Thymus (tissue), 11 donors: ENCODE measurements around the gene GPR32. TPM values are rescaled to one million over a fixed set of nuclear protein-coding genes. Genes with fewer than 3 reads are reported as not detected.
A peak's percentile ranks its signal among the peaks of the same experiment; 100 is the strongest.
"Not testable (repeated sequence)": the region's sequence is repeated elsewhere in the genome, so short reads cannot be mapped to it uniquely, and the experiment has no call there.

ENCODE experiments used
- DNase-seq, 9 donors: peaks; one replicate each; pipeline ENCODE4 v3.0.0-alpha.2; 2013; ENCODE audit warnings: low spot score in 9 of 9, low read depth in 6 of 9, missing footprints in 1 of 9
- H3K27ac ChIP-seq, 2 donors: one replicate each; pipeline ENCODE4 v1.5.1; 2013; ENCODE audit warnings: control low read depth in 1 of 2, low read depth in 1 of 2, low read length in 1 of 2, mild to moderate bottlenecking in 1 of 2, moderate library complexity in 1 of 2
- H3K27me3 ChIP-seq, 2 donors: one replicate each; pipeline ENCODE4 v1.5.1; 2013; ENCODE audit warnings: low read length in 1 of 2; ENCODE audit not compliant: control insufficient read depth in 2 of 2, insufficient read depth in 1 of 2
- H3K36me3 ChIP-seq, 2 donors: one replicate each; pipeline ENCODE4 v1.5.1; 2013; ENCODE audit warnings: low read length in 1 of 2, mild to moderate bottlenecking in 1 of 2, moderate library complexity in 1 of 2; ENCODE audit not compliant: control insufficient read depth in 2 of 2, insufficient read depth in 2 of 2
- H3K4me1 ChIP-seq, 2 donors: one replicate each; pipeline ENCODE4 v1.5.1; 2013; ENCODE audit warnings: low read length in 2 of 2; ENCODE audit not compliant: control insufficient read depth in 2 of 2, insufficient read depth in 2 of 2
- H3K4me3 ChIP-seq, 2 donors: one replicate each; pipeline ENCODE4 v1.5.1; 2013; ENCODE audit warnings: low read length in 2 of 2, control low read depth in 1 of 2, mild to moderate bottlenecking in 1 of 2
- H3K9me3 ChIP-seq, 2 donors: one replicate each; pipeline ENCODE4 v1.5.1; 2013; ENCODE audit warnings: low read length in 1 of 2, mild to moderate bottlenecking in 1 of 2; ENCODE audit not compliant: control insufficient read depth in 2 of 2, insufficient read depth in 1 of 2
- WGBS: extraction: QIAGEN DNeasy Blood & Tissue Kit; methylation state at CpG from one replicate; pipeline ENCODE4 v1.1.7; 2013; 5-methylcytosine and 5-hydroxymethylcytosine counted together
- polyA plus RNA-seq: library from polyadenylated mRNA; stranded (reverse); fragments of 200-250 nt; gene quantifications from one replicate; pipeline ENCODE4 v1.2.3, GENCODE V29; 2013
- total RNA-seq: library from RNA; stranded (reverse); fragments of 120-200 nt; gene quantifications from one replicate; pipeline ENCODE4 v1.2.4, GENCODE V29; 2013
- donor health status: healthy.

GPR32 gene
- total and polyA plus RNA-seq, 2 donors = 0.07 TPM; not detected in 1

DNA sequence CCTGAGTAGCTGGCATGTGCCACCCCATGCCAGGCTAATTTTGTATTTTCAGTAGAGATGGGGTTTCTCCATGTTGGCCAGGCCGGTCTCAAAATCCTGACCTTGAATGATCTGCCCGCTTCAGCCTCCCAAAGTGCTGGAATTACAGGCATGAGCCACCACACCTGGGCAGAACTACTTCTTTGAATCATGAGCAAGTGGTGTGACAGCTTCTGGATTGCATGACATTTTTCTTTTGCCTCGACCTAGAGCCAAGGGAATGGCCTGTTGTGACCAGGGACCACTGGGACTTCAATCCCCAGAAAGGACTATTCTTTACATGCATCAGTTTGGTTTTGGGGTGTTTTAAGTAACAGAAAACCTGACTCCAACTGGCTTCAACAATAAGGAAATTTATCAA lies 2.6 kb downstream of the GPR32 start:
- DNase-seq, H3K9me3 ChIP-seq, H3K4me1 ChIP-seq, H3K36me3 ChIP-seq, H3K4me3 ChIP-seq, H3K27ac ChIP-seq: not testable (repeated sequence)
- WGBS = 91% methylated on average over 3 of the region's 3 CpGs
- peaks cover 3 to 16% of the 10 kb centered on the region in 2 donors for H3K27me3 ChIP-seq

DNA sequence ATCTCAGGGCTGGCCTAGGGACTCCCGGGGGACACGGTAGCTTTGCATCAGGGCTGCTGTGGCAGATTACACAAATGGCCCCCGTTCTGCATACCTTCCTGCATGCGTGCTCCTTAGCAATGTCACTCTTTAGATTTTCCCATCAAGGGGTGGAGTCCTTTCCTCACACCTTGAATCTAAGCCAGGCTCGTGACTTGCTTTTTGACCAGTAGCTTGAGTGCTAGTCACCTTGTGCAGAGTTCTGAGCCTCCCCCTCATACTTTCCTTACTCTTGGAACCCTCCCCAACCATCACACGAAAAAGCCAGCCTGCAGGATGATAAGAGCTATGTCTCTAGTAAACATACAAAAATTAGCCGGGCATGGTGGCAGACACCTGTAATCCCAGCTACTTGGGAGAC lies 3.2 kb downstream of the GPR32 start:
- not testable (repeated sequence) for DNase-seq, H3K27ac ChIP-seq, H3K4me1 ChIP-seq, H3K4me3 ChIP-seq, H3K36me3 ChIP-seq, H3K9me3 ChIP-seq
- 67% methylated on average over 7 of the region's 7 CpGs for WGBS
- H3K27me3 ChIP-seq = peaks cover 7 to 22% of the 10 kb centered on the region in 2 donors

DNA sequence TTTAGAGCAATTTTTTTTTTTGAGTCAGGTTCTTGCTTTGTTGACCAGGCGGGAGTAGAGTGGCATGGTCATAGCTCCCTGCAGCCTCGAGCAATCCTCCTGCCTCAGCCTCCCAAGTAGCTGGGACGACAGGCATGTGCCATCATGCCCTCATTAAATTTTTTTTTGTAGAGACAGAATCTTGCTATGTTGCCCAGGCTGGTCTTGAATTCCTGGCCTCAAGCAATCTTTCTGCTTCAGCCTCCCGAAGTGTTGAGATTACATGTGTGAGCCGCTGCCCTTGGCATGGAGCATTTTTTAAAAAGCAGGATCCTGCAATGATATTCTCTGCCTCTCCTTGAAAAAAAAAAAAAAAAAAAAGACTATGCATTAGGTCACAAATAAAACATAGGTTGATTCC lies 5.9 kb downstream of the GPR32 start:
- Histone ChIP-seq H3K27me3 (peaks cover 15 to 47% of the 10 kb centered on the region in 2 donors), H3K36me3 (no peaks in the 10 kb centered on the region), H3K27ac (no peak overlapping the region), H3K4me1 (peaks cover 0 to 6% of the 10 kb centered on the region in 2 donors), H3K4me3 (no peak overlapping the region), H3K9me3 (no peaks in the 10 kb centered on the region)
- DNase-seq = no peak
- 90% methylated on average over 5 of the region's 5 CpGs for WGBS

DNA sequence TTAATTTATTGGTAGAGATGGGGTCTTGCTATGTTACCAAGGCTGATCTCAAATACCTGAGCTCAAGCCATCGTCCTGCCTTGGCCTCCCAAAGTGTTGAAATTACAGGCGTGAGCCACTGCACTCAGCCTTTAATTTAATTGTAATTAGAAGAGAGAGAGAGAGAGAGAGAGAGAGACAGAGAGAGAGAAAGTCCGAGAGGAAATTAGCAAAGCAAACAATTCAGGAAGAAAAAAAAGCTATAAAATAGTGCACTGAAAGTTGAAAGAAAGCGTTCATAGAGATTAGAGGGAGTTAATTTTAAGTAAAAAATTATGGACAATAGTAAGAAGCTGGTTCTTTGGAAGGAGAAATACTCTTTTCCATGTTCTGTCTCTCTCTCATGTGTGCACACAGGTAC lies 7.0 kb downstream of the GPR32 start:
- no peaks in the 10 kb centered on the region for H3K9me3 ChIP-seq
- DNase-seq = no peak
- H3K27ac ChIP-seq = no peak overlapping the region
- H3K36me3 ChIP-seq = no peaks in the 10 kb centered on the region
- peaks cover 15 to 48% of the 10 kb centered on the region in 2 donors for H3K27me3 ChIP-seq
- WGBS = 56% methylated on average over 4 of the region's 4 CpGs
- H3K4me1 ChIP-seq = peaks cover 0 to 6% of the 10 kb centered on the region in 2 donors
- no peak overlapping the region for H3K4me3 ChIP-seq

DNA sequence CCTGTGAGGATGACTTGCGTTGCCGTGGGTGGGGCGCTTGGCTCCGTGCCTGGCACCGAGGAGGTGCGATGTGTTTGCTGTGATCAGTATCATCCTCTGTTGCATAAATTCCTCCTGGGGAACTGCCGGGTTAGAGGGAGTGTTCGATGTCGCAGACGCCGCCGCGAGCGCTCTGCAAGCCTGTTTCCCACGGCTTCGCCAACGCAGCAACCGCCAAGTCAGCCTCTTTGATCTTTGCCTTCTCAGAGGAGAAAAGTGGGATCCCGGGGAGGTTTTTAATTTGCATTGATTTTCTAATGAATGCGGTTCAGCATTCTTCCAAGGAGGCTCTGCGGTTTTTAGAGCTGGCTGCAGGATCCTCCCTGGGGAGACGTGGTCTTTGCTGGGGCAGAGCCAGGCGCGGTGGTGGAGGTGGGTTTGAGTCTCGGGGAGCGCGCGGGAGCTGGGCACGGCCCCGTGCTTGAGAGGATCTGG lies 7.6 kb downstream of the GPR32 start:
- WGBS = 1% methylated on average over 30 of the region's 30 CpGs
- no peaks in the 10 kb centered on the region for H3K36me3 ChIP-seq
- peaks cover 15 to 52% of the 10 kb centered on the region in 2 donors for H3K27me3 ChIP-seq
- H3K4me1 ChIP-seq = peaks cover 0 to 6% of the 10 kb centered on the region in 2 donors
- no peaks in the 10 kb centered on the region for H3K9me3 ChIP-seq
- no peak overlapping the region for H3K27ac ChIP-seq
- H3K4me3 ChIP-seq = no peak overlapping the region
- peak in 1 of 9 donors; percentile 26 for DNase-seq

DNA sequence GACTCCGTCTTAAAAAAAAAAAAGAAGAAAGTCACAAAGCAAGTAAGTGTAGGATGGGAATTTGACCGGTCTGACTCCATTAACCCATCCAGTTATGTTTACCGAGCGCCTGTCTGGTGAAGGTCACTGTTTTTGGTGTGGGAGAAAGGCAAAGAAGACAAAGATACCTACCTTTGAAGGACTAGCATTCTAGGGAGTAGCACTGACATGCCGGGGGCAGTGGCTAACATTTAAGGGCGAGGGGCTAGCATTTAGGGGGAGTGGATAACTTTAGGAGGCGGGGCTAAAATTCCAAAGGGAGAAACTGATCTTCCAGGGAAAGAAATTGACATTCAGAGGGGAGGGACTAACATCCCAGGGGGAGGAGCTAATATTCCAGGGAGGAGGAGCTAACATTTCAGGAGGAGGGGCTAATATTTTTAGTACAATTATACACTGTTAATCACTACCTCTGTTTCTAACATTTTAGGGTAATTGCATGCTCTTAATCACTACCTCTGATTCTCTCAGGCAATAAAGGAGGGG lies 8.7 kb downstream of the GPR32 start:
- no peaks in the 10 kb centered on the region for H3K36me3 ChIP-seq
- no peak overlapping the region for H3K27ac ChIP-seq
- no peak overlapping the region for H3K4me3 ChIP-seq
- H3K9me3 ChIP-seq = peaks cover 0 to 5% of the 10 kb centered on the region in 2 donors
- 69% methylated on average over 7 of the region's 7 CpGs for WGBS
- DNase-seq = no peak
- peaks cover 15 to 57% of the 10 kb centered on the region in 2 donors for H3K27me3 ChIP-seq
- H3K4me1 ChIP-seq = peaks cover 0 to 6% of the 10 kb centered on the region in 2 donors

DNA sequence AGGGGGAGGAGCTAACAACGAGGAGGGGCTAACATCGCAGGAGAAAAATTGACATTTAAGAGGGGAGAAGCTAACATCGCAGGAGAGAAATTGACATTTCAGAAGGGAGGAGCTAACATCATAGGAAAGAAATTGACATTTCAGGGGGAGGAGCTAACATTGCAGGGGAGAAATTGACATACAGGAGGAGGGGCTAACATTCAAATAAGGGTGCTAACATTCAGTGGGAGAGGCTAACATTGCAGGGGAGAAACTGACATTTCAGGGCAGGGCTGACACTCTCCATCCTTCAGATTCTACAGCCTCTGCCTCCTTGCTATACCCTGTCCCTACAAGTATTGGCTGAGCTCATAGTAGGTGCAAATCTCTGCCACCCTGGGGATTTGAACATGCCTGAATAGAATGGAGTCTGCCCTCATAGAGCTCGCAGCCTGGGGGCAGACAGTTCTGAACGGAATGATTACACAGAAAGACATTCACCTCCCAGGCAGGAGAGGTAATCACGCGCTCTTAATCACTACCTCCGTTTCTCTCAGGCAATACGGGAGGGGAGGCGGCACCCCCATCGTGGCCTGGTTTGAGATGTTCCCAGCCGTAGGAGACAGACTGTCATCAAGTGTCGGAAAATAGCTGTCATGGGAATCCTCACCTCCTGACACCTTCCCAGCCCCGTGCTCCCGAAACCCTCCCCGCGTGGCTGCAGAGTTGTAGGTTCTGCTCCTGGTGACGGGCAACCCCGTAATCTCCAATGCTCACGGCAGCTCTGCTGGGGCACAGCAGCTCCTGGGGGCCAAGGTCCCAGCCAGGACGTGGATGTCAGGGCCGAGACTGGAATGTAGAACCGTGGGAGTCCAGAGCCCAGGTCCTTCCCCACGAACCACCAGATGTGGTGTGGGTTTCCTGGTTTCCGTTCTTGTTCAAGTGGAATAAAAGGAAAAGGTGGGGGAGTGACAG lies 9.5 kb downstream of the GPR32 start:
- Histone ChIP-seq H3K36me3 (no peaks in the 10 kb centered on the region), H3K27ac (no peak overlapping the region), H3K9me3 (peaks cover 0 to 5% of the 10 kb centered on the region in 2 donors), H3K4me3 (no peak overlapping the region), H3K4me1 (peaks cover 0 to 6% of the 10 kb centered on the region in 2 donors), H3K27me3 (peaks cover 15 to 57% of the 10 kb centered on the region in 2 donors)
- DNase-seq = no peak
- 45% methylated on average over 25 of the region's 25 CpGs for WGBS

DNA sequence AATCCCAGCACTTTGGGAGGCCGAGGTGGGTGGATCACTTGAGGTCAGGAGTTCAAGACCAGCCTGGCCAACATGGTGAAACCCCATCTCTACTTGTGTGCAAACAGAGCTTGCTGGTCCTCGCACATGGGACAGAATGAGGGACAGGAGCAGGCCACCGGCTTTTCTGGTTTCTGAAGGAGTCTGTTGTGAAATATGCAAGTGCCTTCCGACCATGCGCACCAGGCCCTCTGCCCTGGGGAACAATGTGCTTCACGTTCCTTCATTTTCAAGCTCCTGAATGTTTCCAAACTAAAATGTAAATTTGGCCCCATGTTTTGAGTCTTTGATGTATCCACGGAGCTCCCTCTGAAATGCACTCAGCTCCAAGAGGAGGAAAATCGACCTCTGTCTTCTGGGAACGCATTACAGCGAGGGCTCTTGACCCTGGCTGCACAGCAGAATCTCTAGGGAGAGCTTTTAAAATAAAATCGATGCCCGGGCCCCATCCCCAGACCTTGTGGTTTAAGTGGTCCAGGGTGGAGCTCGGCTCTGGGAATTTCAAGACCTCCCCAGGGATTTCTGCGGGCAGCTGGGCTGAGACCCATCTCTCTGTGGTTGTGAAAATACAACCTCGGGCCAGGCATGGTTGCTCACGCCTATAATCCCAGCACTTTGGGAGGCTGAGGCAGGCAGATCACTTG lies 10.6 kb downstream of the GPR32 start:
- no peaks in the 10 kb centered on the region for H3K36me3 ChIP-seq
- WGBS = 76% methylated on average over 16 of the region's 16 CpGs
- H3K27ac ChIP-seq = no peak overlapping the region
- no peak for DNase-seq
- peaks cover 0 to 5% of the 10 kb centered on the region in 2 donors for H3K9me3 ChIP-seq
- H3K27me3 ChIP-seq = peaks cover 15 to 57% of the 10 kb centered on the region in 2 donors
- H3K4me1 ChIP-seq = peaks cover 0 to 6% of the 10 kb centered on the region in 2 donors
- H3K4me3 ChIP-seq = no peak overlapping the region

DNA sequence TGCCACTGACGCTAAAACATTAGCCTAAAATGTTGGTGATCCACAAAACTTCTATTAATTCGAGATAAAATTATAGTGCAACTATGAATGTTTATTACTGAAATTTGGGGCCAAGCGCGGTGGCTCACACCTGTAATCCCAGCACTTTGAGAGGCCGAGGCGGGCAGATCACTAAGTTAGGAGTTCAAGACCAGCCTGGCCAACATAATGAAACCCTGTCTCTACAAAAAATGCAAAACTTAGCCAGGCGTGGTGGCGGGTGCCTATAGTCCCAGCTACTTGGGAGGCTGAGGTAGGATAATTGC lies 13.5 kb downstream of the GPR32 start:
- not testable (repeated sequence) for H3K27ac ChIP-seq, DNase-seq, H3K36me3 ChIP-seq, H3K9me3 ChIP-seq, H3K4me3 ChIP-seq, H3K4me1 ChIP-seq
- WGBS = 32% methylated on average over 8 of the region's 8 CpGs
- H3K27me3 ChIP-seq = peaks cover 7 to 34% of the 10 kb centered on the region in 2 donors
